Vagina (tissue), 2 donors: ENCODE results near the gene NAE1.

Source experiments
- CTCF ChIP-seq, 3 experiments: fragments of 450-650 bp in 2 of 3; fragments of 200-600 bp in 1 of 3; sonication (generic) in 1 of 3; IDR thresholded peaks; one replicate each; pipeline ENCODE4 v1.5.1; 2017 to 2019; ENCODE audit warnings: antibody characterized with exemption in 3 of 3, mild to moderate bottlenecking in 2 of 3, moderate library complexity in 2 of 3
- POLR2A ChIP-seq, 2 donors: fragments of 450-650 bp; IDR thresholded peaks; one replicate each; pipeline ENCODE4 v1.6.1; 2017; ENCODE audit warnings: antibody characterized with exemption in 2 of 2, mild to moderate bottlenecking in 2 of 2, moderate library complexity in 2 of 2
- POLR2AphosphoS5 ChIP-seq, 2 donors: sonication (generic); formaldehyde crosslinking; IDR thresholded peaks; one replicate each; pipeline ENCODE4 v1.9.0; 2017; ENCODE audit warnings: antibody characterized with exemption in 2 of 2, mild to moderate bottlenecking in 2 of 2, low read depth in 1 of 2; ENCODE audit not compliant: insufficient read depth in 1 of 2

DNA sequence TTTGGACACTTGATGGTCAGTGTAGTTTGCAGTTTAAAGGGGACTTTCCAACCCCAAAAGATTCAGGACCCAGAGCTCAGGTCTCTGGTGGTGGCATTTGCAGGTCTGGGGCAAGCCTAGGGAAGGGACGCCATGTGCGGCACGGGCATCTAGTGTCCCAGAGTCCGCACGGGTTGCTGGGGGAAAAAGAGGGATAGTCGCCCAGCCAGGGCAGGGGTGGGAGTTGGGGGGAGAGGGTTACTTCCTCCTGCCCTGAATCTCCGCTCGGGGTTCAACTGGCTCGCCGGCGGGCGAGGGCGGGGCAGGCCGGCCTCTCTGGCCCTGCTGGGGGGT lies 13.2 kb upstream of the NAE1 start:
- no peak for TF ChIP-seq POLR2AphosphoS5 (IDR thresholded peaks at IDR 0.05; ENCODE audit: insufficient read depth in 1 of 2, low read depth in 1 of 2)
- TF ChIP-seq POLR2A (IDR thresholded peaks at IDR 0.05) = no peak
- no peak for TF ChIP-seq CTCF (IDR thresholded peaks at IDR 0.05)
